Measurements from ENCODE around the gene NPM1. TPM values are rescaled to one million over a fixed set of nuclear protein-coding genes. Genes with fewer than 3 reads are reported as not detected.

Gene NPM1
- total and polyA plus RNA-seq, 7 donors, result 722 to 2,962 (median 951) TPM

DNA sequence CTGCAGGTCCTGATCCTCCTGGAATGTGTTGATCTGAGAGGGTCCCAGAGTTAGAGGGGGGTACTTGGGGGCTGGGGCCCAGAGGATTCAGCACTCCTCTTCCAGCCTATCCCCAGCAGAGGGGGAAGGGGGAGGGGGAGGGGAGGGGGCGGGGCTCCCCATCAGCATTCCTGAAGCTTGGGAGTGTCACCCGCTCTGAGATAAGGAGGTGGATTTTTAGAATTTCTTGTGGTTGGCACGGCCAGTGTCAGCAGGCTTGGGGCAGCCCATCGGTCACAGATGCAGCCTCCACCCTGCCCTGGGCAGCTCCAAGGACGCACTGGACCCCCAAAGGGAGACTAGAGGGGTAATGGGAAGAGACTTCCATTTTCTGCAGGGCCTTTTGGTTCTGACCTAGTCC lies 37.1 kb downstream of the NPM1 start:
- no peak overlapping the region for H3K4me3 ChIP-seq
- H3K4me1 ChIP-seq, result peaks cover 0 to 18% (median 17%) of the 10 kb centered on the region in 4 donors
- H3K27me3 ChIP-seq, result no peaks in the 10 kb centered on the region
- WGBS, 2 donors, result 28 to 73% methylated on average over 5 of the region's 5 CpGs
- no peak for DNase-seq
- H3K27ac ChIP-seq, result no peak overlapping the region
- intact Hi-C loops (cut with DNase I), result loop anchor here (10.0 kb wide), 1 partner anchor 180 kb away; no protein-coding TSS in a partner anchor
- no peaks in the 10 kb centered on the region for H3K36me3 ChIP-seq
- TF ChIP-seq, protein P1, sequence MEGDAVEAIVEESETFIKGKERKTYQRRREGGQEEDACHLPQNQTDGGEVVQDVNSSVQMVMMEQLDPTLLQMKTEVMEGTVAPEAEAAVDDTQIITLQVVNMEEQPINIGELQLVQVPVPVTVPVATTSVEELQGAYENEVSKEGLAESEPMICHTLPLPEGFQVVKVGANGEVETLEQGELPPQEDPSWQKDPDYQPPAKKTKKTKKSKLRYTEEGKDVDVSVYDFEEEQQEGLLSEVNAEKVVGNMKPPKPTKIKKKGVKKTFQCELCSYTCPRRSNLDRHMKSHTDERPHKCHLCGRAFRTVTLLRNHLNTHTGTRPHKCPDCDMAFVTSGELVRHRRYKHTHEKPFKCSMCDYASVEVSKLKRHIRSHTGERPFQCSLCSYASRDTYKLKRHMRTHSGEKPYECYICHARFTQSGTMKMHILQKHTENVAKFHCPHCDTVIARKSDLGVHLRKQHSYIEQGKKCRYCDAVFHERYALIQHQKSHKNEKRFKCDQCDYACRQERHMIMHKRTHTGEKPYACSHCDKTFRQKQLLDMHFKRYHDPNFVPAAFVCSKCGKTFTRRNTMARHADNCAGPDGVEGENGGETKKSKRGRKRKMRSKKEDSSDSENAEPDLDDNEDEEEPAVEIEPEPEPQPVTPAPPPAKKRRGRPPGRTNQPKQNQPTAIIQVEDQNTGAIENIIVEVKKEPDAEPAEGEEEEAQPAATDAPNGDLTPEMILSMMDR (IDR thresholded peaks at IDR 0.05), result no peak
- TF ChIP-seq POLR2AphosphoS5 (IDR thresholded peaks at IDR 0.05) (no peak), EP300 (IDR thresholded peaks at IDR 0.05) (no peak), POLR2A (IDR thresholded peaks at IDR 0.05) (no peak)
- H3K9me3 ChIP-seq, result no peaks in the 10 kb centered on the region

- Histone ChIP-seq H3K4me1 (peaks cover 0 to 9% (median 8%) of the 10 kb centered on the region in 4 donors), H3K27ac (no peak overlapping the region), H3K36me3 (no peaks in the 10 kb centered on the region), H3K9me3 (no peaks in the 10 kb centered on the region), H3K4me3 (no peak overlapping the region), H3K27me3 (no peaks in the 10 kb centered on the region)
- DNase-seq, result no peak
- no peak for TF ChIP-seq EP300 (IDR thresholded peaks at IDR 0.05)
- no peak for TF ChIP-seq POLR2AphosphoS5 (IDR thresholded peaks at IDR 0.05)
- TF ChIP-seq POLR2A (IDR thresholded peaks at IDR 0.05), result no peak
- TF ChIP-seq, protein P1 (IDR thresholded peaks at IDR 0.05), result no peak
- 93 to 94% methylated on average over 14 of the region's 14 CpGs for WGBS, 2 donors
- intact Hi-C loops (cut with DNase I), result loop anchor here (10.0 kb wide), 1 partner anchor 179 kb away; no protein-coding TSS in a partner anchor
Measured at GRCh38 chr5:171425596-171426244, 38.1 kb downstream of the NPM1 start.

GRCh38 chr5:171426266-171426665 lies 38.6 kb downstream of the NPM1 start:
- peaks cover 0 to 3% (median 3%) of the 10 kb centered on the region in 4 donors for H3K4me1 ChIP-seq
- no peak overlapping the region for H3K4me3 ChIP-seq
- TF ChIP-seq, protein P1 (IDR thresholded peaks at IDR 0.05), result no peak
- no peaks in the 10 kb centered on the region for H3K9me3 ChIP-seq
- DNase-seq, result no peak
- no peaks in the 10 kb centered on the region for H3K36me3 ChIP-seq
- no peak overlapping the region for H3K27ac ChIP-seq
- 84 to 86% methylated on average over 4 of the region's 4 CpGs for WGBS, 2 donors
- intact Hi-C loops (cut with DNase I), result loop anchor here (10.0 kb wide), 1 partner anchor 179 kb away; no protein-coding TSS in a partner anchor
- no peaks in the 10 kb centered on the region for H3K27me3 ChIP-seq

- Histone ChIP-seq H3K4me3 (no peak overlapping the region), H3K4me1 (no peaks in the 10 kb centered on the region), H3K27me3 (no peaks in the 10 kb centered on the region), H3K36me3 (no peaks in the 10 kb centered on the region), H3K9me3 (no peaks in the 10 kb centered on the region), H3K27ac (no peak overlapping the region)
- TF ChIP-seq POLR2AphosphoS5 (IDR thresholded peaks at IDR 0.05) (no peak), EP300 (IDR thresholded peaks at IDR 0.05) (no peak)
- TF ChIP-seq, protein P1 (IDR thresholded peaks at IDR 0.05), result no peak
- intact Hi-C loops (cut with DNase I), result loop anchor here (10.0 kb wide), 1 partner anchor 178 kb away; no protein-coding TSS in a partner anchor
- DNase-seq, result no peak
- WGBS, 2 donors, result 90 to 94% methylated on average over 9 of the region's 9 CpGs
Measured at GRCh38 chr5:171426680-171427079, 39.0 kb downstream of the NPM1 start.
